Sigmoid colon (tissue), 7 donors: Measurements from ENCODE around the gene PKLR. TPM values are rescaled to one million over a fixed set of nuclear protein-coding genes. Genes with fewer than 3 reads are reported as not detected.

Source experiments
- DNase-seq: peaks from one replicate; pipeline ENCODE4 v3.0.0-alpha.2; 2019
- H3K27ac ChIP-seq, 4 donors: fragments of 200-600 bp; sonication (generic); one replicate each; pipeline ENCODE4 v1.5.1; 2016 to 2019; ENCODE audit warnings: mild to moderate bottlenecking in 1 of 4
- H3K27me3 ChIP-seq, 3 donors: fragments of 200-600 bp; sonication (generic); one replicate each; pipeline ENCODE4 v1.5.1; 2019; ENCODE audit warnings: mild to moderate bottlenecking in 1 of 3
- H3K36me3 ChIP-seq, 4 donors: fragments of 200-600 bp; sonication (generic); one replicate each; pipeline ENCODE4 v1.5.1; 2016 to 2019
- H3K4me1 ChIP-seq, 4 donors: fragments of 200-600 bp; sonication (generic); one replicate each; pipeline ENCODE4 v1.5.1; 2017 to 2019
- H3K4me3 ChIP-seq, 4 donors: fragments of 200-600 bp; sonication (generic); one replicate each; pipeline ENCODE4 v1.5.1; 2017 to 2019; ENCODE audit warnings: mild to moderate bottlenecking in 2 of 4, moderate library complexity in 1 of 4
- H3K9me3 ChIP-seq, 4 donors: fragments of 200-600 bp in 3 of 4; sonication (generic) in 3 of 4; one replicate each; pipeline versions ENCODE4 v1.5.1 to v1.6.1; 2013 to 2019
- CTCF ChIP-seq, 4 experiments: fragments of 450-650 bp in 3 of 4; fragments of 200-600 bp in 1 of 4; IDR thresholded peaks; one replicate each; pipeline ENCODE4 v1.5.1; 2016 to 2019; ENCODE audit warnings: antibody characterized with exemption in 4 of 4, mild to moderate bottlenecking in 3 of 4, moderate library complexity in 2 of 4
- EP300 ChIP-seq, 4 donors: sonication (generic); formaldehyde crosslinking; IDR thresholded peaks; one replicate each; pipeline ENCODE4 v1.6.1; 2017; ENCODE audit warnings: antibody characterized with exemption in 4 of 4
- POLR2A ChIP-seq, 2 donors: fragments of 450-650 bp; IDR thresholded peaks; one replicate each; pipeline ENCODE4 v1.6.1; 2016; ENCODE audit warnings: antibody characterized with exemption in 2 of 2, mild to moderate bottlenecking in 2 of 2, moderate library complexity in 2 of 2
- POLR2AphosphoS5 ChIP-seq, 4 donors: sonication (generic); formaldehyde crosslinking; IDR thresholded peaks; one replicate each; pipeline ENCODE4 v1.6.1; 2017; ENCODE audit warnings: antibody characterized with exemption in 4 of 4
- WGBS, 2 donors: extraction: QIAGEN DNeasy Blood & Tissue Kit; methylation state at CpG; one replicate each; pipeline ENCODE4 v1.1.7; 2013; 5-methylcytosine and 5-hydroxymethylcytosine counted together
- intact Hi-C: fragments of 100-400 bp; cut with DNase I; formaldehyde crosslinking; loops from one replicate; pipeline ENCODE4 v1.15.1; 2023
- polyA plus RNA-seq, 3 donors: library from polyadenylated mRNA; stranded (reverse); fragments of 200-250 nt; gene quantifications; one replicate each; pipeline ENCODE4 v1.2.3, GENCODE V29; 2013
- total RNA-seq, 4 donors: library from RNA; depleted of rRNA; stranded (reverse); fragments of >200 nt; gene quantifications; one replicate each; pipeline ENCODE4 v1.1.0, GENCODE V29; 2016
- donor health status: healthy with polysubstance abuse.
- donor health status: Bipolar disorder and iron deficiency.
- donor health status: healthy.

Gene PKLR
- total and polyA plus RNA-seq, 7 donors: under 0.01 to 0.69 (median 0.38) TPM; not detected in 4

- intact Hi-C loops: no loop called here
- WGBS, 2 donors: 54 to 83% methylated on average over 9 of the region's 9 CpGs
Measured at GRCh38 chr1:155300553-155301329, 497 bp downstream of the PKLR start.

GRCh38 chr1:155300024-155300423, 1.2 kb downstream of the PKLR start:
- intact Hi-C loops: no loop called here
- no peak overlapping the region for H3K4me3 ChIP-seq
- no peak for TF ChIP-seq CTCF (IDR thresholded peaks at IDR 0.05)
- no peaks in the 10 kb centered on the region for H3K9me3 ChIP-seq
- no peak overlapping the region for H3K27ac ChIP-seq
- no peak for DNase-seq
- WGBS, 2 donors: 92 to 93% methylated on average over 8 of the region's 8 CpGs
- no peaks in the 10 kb centered on the region for H3K36me3 ChIP-seq
- H3K27me3 ChIP-seq: peaks cover 10 to 26% (median 14%) of the 10 kb centered on the region in 3 donors
- peaks cover 0 to 5% (median 4%) of the 10 kb centered on the region in 4 donors for H3K4me1 ChIP-seq

More at GRCh38 chr1:155300553-155301329, 497 bp downstream of the PKLR start:
- DNase-seq: no peak
- no peak overlapping the region for H3K27ac ChIP-seq
- H3K27me3 ChIP-seq: peaks cover 6 to 19% (median 6%) of the 10 kb centered on the region in 3 donors
- no peaks in the 10 kb centered on the region for H3K36me3 ChIP-seq
- H3K4me1 ChIP-seq: no peaks in the 10 kb centered on the region
- H3K9me3 ChIP-seq: no peaks in the 10 kb centered on the region
- no peak overlapping the region for H3K4me3 ChIP-seq
- TF ChIP-seq CTCF (IDR thresholded peaks at IDR 0.05): no peak

- Histone ChIP-seq H3K9me3 (no peaks in the 10 kb centered on the region), H3K27me3 (peaks cover 10 to 42% (median 20%) of the 10 kb centered on the region in 3 donors), H3K4me3 (no peak overlapping the region), H3K36me3 (no peaks in the 10 kb centered on the region), H3K27ac (no peak overlapping the region), H3K4me1 (peaks cover 0 to 7% (median 6%) of the 10 kb centered on the region in 4 donors)
- TF ChIP-seq CTCF (IDR thresholded peaks at IDR 0.05): no peak
- no peak for TF ChIP-seq POLR2AphosphoS5 (IDR thresholded peaks at IDR 0.05)
- no peak for TF ChIP-seq POLR2A (IDR thresholded peaks at IDR 0.05)
- no peak for TF ChIP-seq EP300 (IDR thresholded peaks at IDR 0.05)
- WGBS, 2 donors: 74 to 91% methylated on average over 7 of the region's 7 CpGs
- no peak for DNase-seq
- intact Hi-C loops: no loop called here
Measured at GRCh38 chr1:155297384-155297783, 3.9 kb downstream of the PKLR start.

- H3K4me1 ChIP-seq: peaks cover 0 to 7% (median 6%) of the 10 kb centered on the region in 4 donors
- H3K36me3 ChIP-seq: no peaks in the 10 kb centered on the region
- no peak for DNase-seq
- no peaks in the 10 kb centered on the region for H3K9me3 ChIP-seq
- H3K27ac ChIP-seq: no peak overlapping the region
- peaks cover 10 to 42% (median 20%) of the 10 kb centered on the region in 3 donors for H3K27me3 ChIP-seq
- 67 to 86% methylated on average over 3 of the region's 3 CpGs for WGBS, 2 donors
- no peak for TF ChIP-seq CTCF (IDR thresholded peaks at IDR 0.05)
- TF ChIP-seq POLR2A (IDR thresholded peaks at IDR 0.05): no peak
- TF ChIP-seq POLR2AphosphoS5 (IDR thresholded peaks at IDR 0.05): no peak
- TF ChIP-seq EP300 (IDR thresholded peaks at IDR 0.05): no peak
- intact Hi-C loops: no loop called here
- H3K4me3 ChIP-seq: no peak overlapping the region
Measured at GRCh38 chr1:155296661-155297060, 4.6 kb downstream of the PKLR start.

GRCh38 chr1:155295942-155296267, 5.3 kb downstream of the PKLR start:
- no peak for DNase-seq
- Histone ChIP-seq H3K27ac (no peak overlapping the region), H3K27me3 (peaks cover 10 to 42% (median 20%) of the 10 kb centered on the region in 3 donors), H3K36me3 (no peaks in the 10 kb centered on the region), H3K9me3 (no peaks in the 10 kb centered on the region), H3K4me1 (peaks cover 0 to 7% (median 6%) of the 10 kb centered on the region in 4 donors), H3K4me3 (no peak overlapping the region)
- intact Hi-C loops: no loop called here
- no peak for TF ChIP-seq CTCF (IDR thresholded peaks at IDR 0.05)
- TF ChIP-seq POLR2A (IDR thresholded peaks at IDR 0.05): no peak
- no peak for TF ChIP-seq POLR2AphosphoS5 (IDR thresholded peaks at IDR 0.05)
- TF ChIP-seq EP300 (IDR thresholded peaks at IDR 0.05): no peak
- 91 to 92% methylated on average over 7 of the region's 7 CpGs for WGBS, 2 donors
